Kidney epithelial cell (primary cell): ENCODE measurements around the gene OR12D3. TPM values are rescaled to one million over a fixed set of nuclear protein-coding genes. Genes with fewer than 3 reads are reported as not detected.
"Not testable (repeated sequence)": the region's sequence is repeated elsewhere in the genome, so short reads cannot be mapped to it uniquely, and the experiment has no call there.

ENCODE experiments used
- DNase-seq: peaks from one replicate; pipeline ENCODE4 v3.0.0-alpha.2; 2010; ENCODE audit warnings: low read depth
- H3K27me3 ChIP-seq: 2 replicates; pipeline ENCODE4 v1.6.0; 2011; ENCODE audit warnings: low read length; ENCODE audit not compliant: control insufficient read depth, insufficient read depth
- H3K36me3 ChIP-seq: 2 replicates; pipeline ENCODE4 v1.5.1; 2011; ENCODE audit warnings: low read length; ENCODE audit not compliant: control insufficient read depth, insufficient read depth
- H3K4me3 ChIP-seq: 2 replicates; pipeline ENCODE4 v1.5.1; 2011; ENCODE audit warnings: low read depth, mild to moderate bottlenecking, control low read depth, low read length
- CTCF ChIP-seq: IDR thresholded peaks from 2 replicates; pipeline ENCODE4 v1.5.1; 2011; ENCODE audit warnings: mild to moderate bottlenecking, moderate library complexity, low read length, control low read depth, inconsistent platforms; ENCODE audit not compliant: insufficient read depth, poor library complexity, severe bottlenecking
- total RNA-seq: library from RNA; depleted of rRNA; stranded (reverse); fragments of >200 nt; gene quantifications from 2 replicates; pipeline ENCODE4 v1.2.3, GENCODE V29; 2015

The OR12D3 gene
- total RNA-seq, 1 donor from 2014 or later = not detected

GRCh38 chr6:29354980-29355379 is 20.1 kb downstream of the OR12D3 start:
- no peak for DNase-seq
- no peak for TF ChIP-seq CTCF
- no peaks in the 10 kb centered on the region for H3K27me3 ChIP-seq
- H3K36me3 ChIP-seq = no peaks in the 10 kb centered on the region
- no peak overlapping the region for H3K4me3 ChIP-seq

- H3K36me3 ChIP-seq, H3K4me3 ChIP-seq, DNase-seq, H3K27me3 ChIP-seq: not testable (repeated sequence)
Observed at GRCh38 chr6:29349348-29349747, 25.7 kb downstream of the OR12D3 start.

- no peak for TF ChIP-seq CTCF
- H3K27me3 ChIP-seq = no peaks in the 10 kb centered on the region
- H3K36me3 ChIP-seq = no peaks in the 10 kb centered on the region
- no peak overlapping the region for H3K4me3 ChIP-seq
- DNase-seq = no peak
Observed at GRCh38 chr6:29345380-29345779, 29.7 kb downstream of the OR12D3 start.

GRCh38 chr6:29336269-29336668 is 38.8 kb downstream of the OR12D3 start:
- no peak for DNase-seq
- TF ChIP-seq CTCF = no peak
- no peaks in the 10 kb centered on the region for H3K27me3 ChIP-seq
- no peak overlapping the region for H3K4me3 ChIP-seq
- H3K36me3 ChIP-seq = no peaks in the 10 kb centered on the region

GRCh38 chr6:29332676-29333075 is 42.4 kb downstream of the OR12D3 start:
- no peaks in the 10 kb centered on the region for H3K27me3 ChIP-seq
- H3K4me3 ChIP-seq = no peak overlapping the region
- no peak for TF ChIP-seq CTCF
- no peak for DNase-seq
- H3K36me3 ChIP-seq = no peaks in the 10 kb centered on the region

DNA sequence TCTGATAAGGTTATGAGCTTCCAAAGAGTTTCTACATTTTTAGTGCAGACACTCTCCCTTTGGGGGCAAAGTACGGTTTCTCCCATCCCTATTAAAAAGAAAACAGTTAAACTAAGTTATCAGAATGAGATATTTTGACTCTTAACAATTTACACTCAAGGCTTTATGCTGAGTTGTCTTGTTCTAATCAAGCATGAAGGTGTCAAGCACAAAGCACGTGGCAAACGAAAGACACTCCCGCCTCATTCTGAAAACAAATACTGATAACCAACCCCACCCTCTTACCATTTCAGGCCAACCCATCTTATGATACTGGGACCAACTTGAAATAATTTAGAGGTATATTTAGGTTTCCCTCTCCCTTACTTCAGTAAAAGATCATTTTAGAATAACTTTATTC is 49.3 kb downstream of the OR12D3 start:
- DNase-seq = no peak
- no peaks in the 10 kb centered on the region for H3K36me3 ChIP-seq
- no peak overlapping the region for H3K4me3 ChIP-seq
- no peak for TF ChIP-seq CTCF
- H3K27me3 ChIP-seq = no peaks in the 10 kb centered on the region

Other genes with a start within 250 kb of the OR12D3 start
- not detected in 2 replicates for gene OR2J2, start 204.4 kb downstream of the OR12D3 start, total RNA-seq
- gene OR14J1, start 73.6 kb downstream of the OR12D3 start, total RNA-seq = not detected in 2 replicates
- gene OR5V1, start 6.4 kb downstream of the OR12D3 start, total RNA-seq = not detected in 2 replicates
- not detected in 2 replicates for gene OR12D2, start 20.3 kb upstream of the OR12D3 start, total RNA-seq
- gene OR12D1, start 39.6 kb upstream of the OR12D3 start, total RNA-seq = not detected in 2 replicates
- not detected in 2 replicates for gene OR10C1, start 64.0 kb upstream of the OR12D3 start, total RNA-seq
- gene OR11A1, start 81.8 kb upstream of the OR12D3 start, total RNA-seq = not detected in 2 replicates
- not detected in 2 replicates for gene OR2H1, start 81.9 kb upstream of the OR12D3 start, total RNA-seq
- gene MAS1L, start 112.7 kb upstream of the OR12D3 start, total RNA-seq = not detected in 2 replicates
- gene UBD, start 184.4 kb upstream of the OR12D3 start, total RNA-seq = 7.3 and 9.4 TPM in 2 replicates
- not detected in 2 replicates for gene OR2H2, start 209.8 kb upstream of the OR12D3 start, total RNA-seq